Kidney (tissue), 14 donors: ENCODE data around the gene HS2ST1. TPM values are rescaled to one million over a fixed set of nuclear protein-coding genes. Genes with fewer than 3 reads are reported as not detected.
"Not testable (repeated sequence)": the region's sequence is repeated elsewhere in the genome, so short reads cannot be mapped to it uniquely, and the experiment has no call there.

Experiments used
- DNase-seq, 5 donors: peaks; one replicate each; pipeline ENCODE4 v3.0.0-alpha.2; 2013 to 2020
- FAIRE-seq: peaks from 2 replicates; lab custom pipeline; 2012; peaks lifted over from hg19 to GRCh38; lab: Jason Lieb, UNC
- H3K27ac ChIP-seq, 2 donors: one replicate each; pipeline ENCODE4 v1.7.0; 2013; ENCODE audit warnings: low read depth in 2 of 2, low read length in 2 of 2, inconsistent platforms in 1 of 2
- H3K27me3 ChIP-seq: one replicate; pipeline ENCODE4 v1.7.1; 2013; ENCODE audit warnings: low read length, inconsistent platforms; ENCODE audit not compliant: control insufficient read depth, insufficient read depth
- H3K36me3 ChIP-seq, 3 donors: one replicate each; pipeline versions ENCODE4 v1.7.0 to v1.7.1; 2013; ENCODE audit warnings: low read length in 3 of 3, control low read depth in 1 of 3, inconsistent platforms in 1 of 3; ENCODE audit not compliant: insufficient read depth in 3 of 3, control insufficient read depth in 2 of 3
- H3K4me1 ChIP-seq, 3 donors: one replicate each; pipeline versions ENCODE4 v1.7.0 to v1.7.1; 2013; ENCODE audit warnings: low read length in 3 of 3, inconsistent platforms in 1 of 3, low read depth in 1 of 3; ENCODE audit not compliant: control insufficient read depth in 2 of 3, insufficient read depth in 2 of 3
- H3K4me3 ChIP-seq, 3 donors: one replicate each; pipeline versions ENCODE4 v1.7.0 to v1.8.1; 2013; ENCODE audit warnings: low read length in 3 of 3, control low read depth in 1 of 3, inconsistent platforms in 1 of 3
- H3K9ac ChIP-seq, 3 donors: one replicate each; pipeline versions ENCODE4 v1.7.0 to v1.7.1; 2013; ENCODE audit warnings: low read length in 3 of 3, control low read depth in 1 of 3, inconsistent platforms in 1 of 3
- H3K9me3 ChIP-seq, 3 donors: one replicate each; pipeline versions ENCODE4 v1.7.0 to v1.7.1; 2013; ENCODE audit warnings: low read length in 3 of 3, control low read depth in 1 of 3, inconsistent platforms in 1 of 3; ENCODE audit not compliant: control insufficient read depth in 2 of 3, insufficient read depth in 1 of 3
- intact Hi-C: fragments of 100-400 bp; cut with DNase I; formaldehyde crosslinking; loops from one replicate; pipeline ENCODE4 v1.11.1; 2022
- polyA plus RNA-seq: library from polyadenylated mRNA; stranded (reverse); fragments of 350-450 nt; fragmentation: Illumina TruSeq; extraction: RNeasy Lipid Tissue Mini Kit (QIAGEN cat#74804); gene quantifications from one replicate; pipeline ENCODE4 v1.2.3, GENCODE V29; 2014; ENCODE audit warnings: low read depth, low replicate concordance; ENCODE audit not compliant: insufficient read depth
- total RNA-seq: library from RNA; stranded (reverse); fragmentation: NEBNext Ultra II Directional; extraction: Animal tissue kit (Norgen Biotek cat#: 25700); gene quantifications from one replicate; pipeline ENCODE4 v1.2.1, GENCODE V29; 2021
- TF ChIP-seq, protein P1 (sequence below): IDR thresholded peaks from 3 replicates; pipeline ENCODE4 v1.5.1; 2012; ENCODE audit warnings: mild to moderate bottlenecking, moderate library complexity, borderline replicate concordance; ENCODE audit not compliant: insufficient read depth; ENCODE audit errors: extremely low read depth
- donor health status: control.
- donor health status: control.
- donor health status: control.
- donor health status: control.
- donor health status: control.
- donor health status: DM: yes; HTN: yes; CAD: no.
- donor health status: Normal renal cell carcinoma (clear cell type).

Gene HS2ST1
- total and polyA plus RNA-seq, 2 donors from 2014 or later, result 10.3 to 27.1 TPM

DNA sequence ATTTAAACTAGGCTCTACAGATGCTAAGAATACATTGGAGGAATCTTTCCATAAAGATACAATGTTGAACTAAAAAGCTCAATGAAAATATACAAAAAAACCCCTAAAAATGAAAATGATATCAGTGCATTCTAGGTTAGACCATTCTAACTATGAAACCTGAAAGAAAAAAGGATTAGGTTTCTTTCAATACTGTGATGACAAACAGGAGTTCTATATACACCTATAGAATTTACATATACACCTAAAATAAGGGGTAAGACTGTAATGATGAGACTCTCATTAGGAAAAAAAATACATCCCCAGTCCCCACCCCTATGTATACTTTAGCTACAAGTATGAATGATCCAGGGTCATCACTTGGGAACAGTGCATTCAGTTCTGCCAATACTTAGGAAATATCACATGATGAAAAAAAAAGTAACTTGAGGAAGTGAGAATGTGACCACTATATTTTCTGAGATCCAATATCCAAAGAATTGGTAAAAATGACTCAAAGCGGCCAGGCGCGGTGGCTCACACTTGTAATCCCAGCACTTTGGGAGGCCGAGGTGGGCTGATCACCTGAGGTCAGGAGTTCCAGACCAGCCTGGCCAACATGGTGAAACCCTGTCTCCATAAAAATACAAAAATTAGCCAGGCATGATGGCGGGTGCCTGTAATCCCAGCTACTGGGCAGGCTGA lies 26.8 kb upstream of the HS2ST1 start:
- H3K27me3 ChIP-seq, result no peaks in the 10 kb centered on the region
- intact Hi-C loops, result no loop called here
- H3K4me3 ChIP-seq, result no peak overlapping the region
- H3K9me3 ChIP-seq, result no peaks in the 10 kb centered on the region
- no peak for FAIRE-seq
- TF ChIP-seq, protein P1, sequence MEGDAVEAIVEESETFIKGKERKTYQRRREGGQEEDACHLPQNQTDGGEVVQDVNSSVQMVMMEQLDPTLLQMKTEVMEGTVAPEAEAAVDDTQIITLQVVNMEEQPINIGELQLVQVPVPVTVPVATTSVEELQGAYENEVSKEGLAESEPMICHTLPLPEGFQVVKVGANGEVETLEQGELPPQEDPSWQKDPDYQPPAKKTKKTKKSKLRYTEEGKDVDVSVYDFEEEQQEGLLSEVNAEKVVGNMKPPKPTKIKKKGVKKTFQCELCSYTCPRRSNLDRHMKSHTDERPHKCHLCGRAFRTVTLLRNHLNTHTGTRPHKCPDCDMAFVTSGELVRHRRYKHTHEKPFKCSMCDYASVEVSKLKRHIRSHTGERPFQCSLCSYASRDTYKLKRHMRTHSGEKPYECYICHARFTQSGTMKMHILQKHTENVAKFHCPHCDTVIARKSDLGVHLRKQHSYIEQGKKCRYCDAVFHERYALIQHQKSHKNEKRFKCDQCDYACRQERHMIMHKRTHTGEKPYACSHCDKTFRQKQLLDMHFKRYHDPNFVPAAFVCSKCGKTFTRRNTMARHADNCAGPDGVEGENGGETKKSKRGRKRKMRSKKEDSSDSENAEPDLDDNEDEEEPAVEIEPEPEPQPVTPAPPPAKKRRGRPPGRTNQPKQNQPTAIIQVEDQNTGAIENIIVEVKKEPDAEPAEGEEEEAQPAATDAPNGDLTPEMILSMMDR, result no peak
- no peak overlapping the region for H3K27ac ChIP-seq
- DNase-seq, result no peak
- H3K4me1 ChIP-seq, result no peaks in the 10 kb centered on the region
- no peaks in the 10 kb centered on the region for H3K36me3 ChIP-seq
- H3K9ac ChIP-seq, result no peak overlapping the region

DNA sequence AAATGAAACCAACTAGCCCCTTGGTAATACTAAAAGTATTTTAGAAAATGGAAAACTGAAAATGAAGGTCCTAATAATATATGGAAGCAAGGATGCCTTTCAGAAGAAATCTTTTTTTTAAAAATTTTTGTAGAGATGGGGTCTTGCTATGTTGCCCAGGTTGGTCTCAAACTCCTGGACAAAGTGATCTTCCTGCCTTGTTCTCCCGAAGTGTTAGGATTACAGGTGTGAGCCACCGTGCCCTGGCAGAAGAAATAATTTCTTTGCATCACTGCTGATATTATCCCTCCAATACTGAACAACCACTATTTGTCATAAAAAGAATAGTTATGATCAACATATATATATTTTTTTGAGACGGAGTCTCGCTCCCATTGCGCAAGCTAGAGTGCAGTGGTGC lies 26.1 kb upstream of the HS2ST1 start:
- H3K36me3 ChIP-seq, result no peaks in the 10 kb centered on the region
- no peak overlapping the region for H3K27ac ChIP-seq
- H3K9me3 ChIP-seq, result no peaks in the 10 kb centered on the region
- H3K4me3 ChIP-seq, result no peak overlapping the region
- no peaks in the 10 kb centered on the region for H3K27me3 ChIP-seq
- DNase-seq (no peak), FAIRE-seq (no peak)
- TF ChIP-seq, protein P1, result no peak
- no peak overlapping the region for H3K9ac ChIP-seq
- no peaks in the 10 kb centered on the region for H3K4me1 ChIP-seq
- intact Hi-C loops, result no loop called here

DNA sequence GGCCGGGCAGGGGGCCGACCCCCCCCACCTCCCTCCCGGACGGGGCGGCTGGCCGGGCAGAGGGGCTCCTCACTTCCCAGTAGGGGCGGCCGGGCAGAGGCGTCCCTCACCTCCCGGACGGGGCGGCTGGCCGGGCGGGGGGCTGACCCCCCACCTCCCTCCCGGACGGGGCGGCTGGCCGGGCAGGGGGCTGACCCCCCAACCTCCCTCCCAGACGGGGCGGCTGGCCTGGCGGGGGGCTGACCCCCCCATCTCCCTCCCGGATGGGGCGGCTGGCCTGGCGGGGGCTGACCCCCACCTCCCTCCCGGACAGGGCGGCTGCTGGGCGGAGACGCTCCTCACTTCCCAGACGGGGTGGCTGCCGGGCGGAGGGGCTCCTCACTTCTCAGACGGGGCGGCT lies 15.0 kb upstream of the HS2ST1 start:
- FAIRE-seq, DNase-seq, intact Hi-C loops: not testable (repeated sequence)

DNA sequence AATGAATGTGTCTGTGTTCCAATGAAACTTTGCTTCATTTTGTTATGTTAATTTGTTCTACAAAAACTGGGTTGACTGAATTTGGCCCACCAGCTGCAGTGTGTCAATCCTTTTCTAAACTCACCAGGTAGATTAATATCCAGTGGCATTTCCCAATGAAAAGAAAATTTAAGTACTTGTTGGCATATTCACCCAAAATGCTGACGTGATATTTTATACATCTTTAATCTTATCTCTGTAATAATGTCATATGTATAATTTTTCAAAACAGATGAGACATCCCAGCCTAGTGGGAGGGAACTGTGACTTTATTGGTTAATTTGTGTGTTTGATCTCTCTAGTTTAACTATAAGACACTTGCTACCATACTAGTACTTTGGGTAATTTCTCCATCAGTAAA lies 8.6 kb upstream of the HS2ST1 start:
- Histone ChIP-seq H3K27me3 (no peaks in the 10 kb centered on the region), H3K36me3 (no peaks in the 10 kb centered on the region), H3K9me3 (no peaks in the 10 kb centered on the region), H3K4me3 (no peak overlapping the region), H3K27ac (no peak overlapping the region), H3K4me1 (no peaks in the 10 kb centered on the region), H3K9ac (no peak overlapping the region)
- FAIRE-seq (no peak), DNase-seq (no peak)
- TF ChIP-seq, protein P1, result no peak
- intact Hi-C loops, result no loop called here

More for the DNA sequence above, 15.0 kb upstream of the HS2ST1 start:
- H3K36me3 ChIP-seq, H3K27me3 ChIP-seq, H3K4me1 ChIP-seq, H3K27ac ChIP-seq, H3K9ac ChIP-seq, H3K9me3 ChIP-seq, H3K4me3 ChIP-seq: not testable (repeated sequence)
